ENCODE results near the gene KIAA1755. TPM values are rescaled to one million over a fixed set of nuclear protein-coding genes. Genes with fewer than 3 reads are reported as not detected.
"Not testable (repeated sequence)": the region's sequence is repeated elsewhere in the genome, so short reads cannot be mapped to it uniquely, and the experiment has no call there.

KIAA1755 gene
- total RNA-seq, 2 donors from 2014 or later: 12.9 to 18.6 TPM

DNA sequence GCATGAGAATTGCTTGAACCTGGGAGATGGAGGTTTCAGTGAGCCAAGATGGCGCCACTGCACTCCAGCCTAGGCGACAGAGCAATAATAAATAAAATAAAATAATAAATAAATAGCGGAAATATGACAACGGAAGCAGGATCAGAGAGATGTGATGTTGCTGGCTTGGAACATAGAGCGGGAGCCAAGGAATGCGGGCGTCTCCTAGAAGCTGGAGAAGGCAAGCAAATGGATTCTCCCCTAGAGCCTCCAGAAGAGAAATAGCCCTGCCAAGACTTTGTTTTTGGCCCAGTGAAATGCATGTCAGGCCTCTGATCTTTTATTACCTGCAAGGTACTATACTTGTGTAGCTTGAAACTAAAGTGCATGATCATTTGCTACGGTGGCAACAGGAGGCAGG lies 12.4 kb downstream of the KIAA1755 start:
- DNase-seq (ENCODE audit: low spot score): no peak
- intact Hi-C loops (cut with DNase I): loop anchor here in 1 of 2 donors (5.0 kb wide), 1 partner anchor 44 kb away; no protein-coding TSS in a partner anchor

DNA sequence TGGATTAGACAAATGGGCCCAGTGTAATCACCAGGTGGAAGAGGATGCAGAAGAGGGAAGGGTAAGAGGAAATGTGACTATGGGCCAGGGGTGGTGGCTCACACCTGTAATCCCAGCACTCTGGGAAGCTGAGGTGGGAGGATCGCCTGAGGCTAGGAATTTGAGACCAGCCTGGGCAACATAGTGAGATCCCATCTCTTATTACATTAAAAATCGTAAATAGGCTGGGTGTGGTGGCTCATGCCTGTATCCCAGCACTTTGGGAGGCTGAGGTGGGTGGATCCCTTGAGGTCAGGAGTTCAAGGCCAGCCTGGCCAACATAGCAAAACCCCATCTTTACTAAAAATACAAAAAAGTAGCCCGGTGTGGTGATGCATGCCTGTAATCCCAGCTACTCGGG lies 12.8 kb downstream of the KIAA1755 start:
- intact Hi-C loops (cut with DNase I): loop anchor here in 1 of 2 donors (5.0 kb wide), 1 partner anchor 45 kb away; no protein-coding TSS in a partner anchor
- DNase-seq (ENCODE audit: low spot score): not testable (repeated sequence)

DNA sequence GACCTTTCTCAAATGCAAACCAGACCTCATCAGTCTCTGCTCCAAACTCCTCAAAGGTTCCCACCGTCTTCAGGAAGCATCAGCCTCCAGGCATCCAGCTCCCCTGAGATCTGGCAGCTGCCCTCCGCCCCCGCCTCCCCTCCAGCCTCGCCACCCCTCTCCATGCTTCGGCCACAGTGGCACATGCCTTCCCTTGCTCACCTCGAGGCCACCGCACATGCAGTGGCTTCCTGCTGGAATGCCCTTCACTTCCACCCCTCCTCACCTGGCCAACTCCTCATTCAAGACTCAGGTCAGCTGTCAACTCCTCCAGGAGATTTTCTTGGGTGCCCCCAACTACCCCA lies 13.4 kb downstream of the KIAA1755 start:
- DNase-seq (ENCODE audit: low spot score): peak; percentile 54
- intact Hi-C loops (cut with DNase I): loop anchor here in 1 of 2 donors (5.0 kb wide), 1 partner anchor 45 kb away; no protein-coding TSS in a partner anchor

DNA sequence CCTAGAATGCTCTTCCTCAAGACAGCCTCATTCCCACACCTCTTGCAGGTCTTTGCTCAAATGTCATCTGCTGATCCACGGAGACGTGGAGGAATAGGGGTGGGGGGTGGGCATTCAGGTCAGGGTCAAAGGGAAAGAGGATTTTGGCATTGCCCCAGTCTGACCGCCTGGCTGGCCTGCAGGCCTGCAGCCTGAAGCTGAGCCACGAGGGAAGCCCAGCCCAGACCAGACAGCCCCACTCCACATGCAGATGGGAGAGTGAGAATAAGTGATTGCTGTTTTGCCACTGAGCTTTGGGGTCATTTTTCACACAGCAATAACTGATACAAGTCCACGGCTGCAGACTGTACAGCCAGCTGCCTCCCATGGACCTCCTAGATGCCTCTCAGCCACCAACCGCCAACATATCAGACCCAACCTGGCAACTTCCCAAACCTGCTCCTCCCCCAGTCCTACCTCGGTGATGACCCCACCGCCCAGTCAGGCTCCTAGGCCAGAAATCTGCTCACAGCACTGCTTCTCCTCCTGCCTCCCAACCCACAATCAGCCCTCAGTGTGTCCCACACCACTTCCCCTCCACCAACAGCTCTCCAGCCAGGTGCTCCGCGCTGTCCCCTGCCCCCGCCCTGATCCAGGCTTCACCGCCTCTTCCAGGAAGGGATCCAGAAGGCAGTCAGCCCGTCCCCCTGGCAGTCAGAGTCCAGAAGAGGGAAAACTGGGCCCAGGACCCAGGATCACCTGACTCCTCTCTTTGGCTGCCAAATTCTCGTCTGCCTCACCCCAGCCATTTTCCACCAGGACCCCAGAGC lies 14.0 kb downstream of the KIAA1755 start:
- intact Hi-C loops (cut with DNase I): loop anchor here in 1 of 2 donors (5.0 kb wide), 1 partner anchor 46 kb away; no protein-coding TSS in a partner anchor
- DNase-seq (ENCODE audit: low spot score): no peak

DNA sequence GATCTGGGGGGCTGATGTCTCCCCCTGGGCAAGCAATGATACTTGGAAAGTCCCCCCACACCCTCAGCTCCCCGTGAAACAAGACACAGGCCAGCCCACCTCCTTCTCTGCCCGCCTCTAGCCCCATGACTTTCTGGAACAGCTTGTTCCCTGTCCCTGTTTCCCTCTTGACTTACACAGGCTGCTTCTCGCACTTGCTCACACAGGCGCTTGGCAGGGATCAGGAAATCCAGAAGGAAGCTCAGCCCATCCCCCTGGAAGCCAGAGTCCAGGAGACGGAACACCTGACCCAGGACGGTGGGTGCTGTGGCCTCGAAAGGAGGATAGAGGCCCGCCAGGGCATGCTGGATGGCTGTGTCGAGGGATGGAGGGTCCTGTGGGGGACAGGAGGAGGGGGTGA lies 14.8 kb downstream of the KIAA1755 start:
- DNase-seq (ENCODE audit: low spot score): no peak

DNA sequence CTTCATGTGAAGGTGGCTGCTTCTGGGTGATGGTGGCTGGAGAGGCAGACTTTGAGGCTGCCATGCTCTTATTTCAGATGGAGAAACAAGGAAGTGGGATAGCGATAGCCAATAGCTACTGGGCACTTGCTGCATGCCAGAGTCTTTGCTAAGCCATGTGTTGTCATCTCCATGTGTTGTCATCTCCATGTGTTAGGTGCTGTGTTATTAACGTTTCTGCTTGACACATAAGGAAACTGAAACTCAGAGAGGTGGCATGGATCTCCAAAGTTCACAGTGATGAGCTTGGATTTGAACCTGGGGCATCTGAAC lies 16.9 kb downstream of the KIAA1755 start:
- DNase-seq (ENCODE audit: low spot score): no peak
- intact Hi-C loops (cut with DNase I): no loop called here

More for the DNA sequence above, 14.8 kb downstream of the KIAA1755 start:
- intact Hi-C loops (cut with DNase I): loop anchor here in 1 of 2 donors (5.0 kb wide), 1 partner anchor 47 kb away; no protein-coding TSS in a partner anchor

DNA sequence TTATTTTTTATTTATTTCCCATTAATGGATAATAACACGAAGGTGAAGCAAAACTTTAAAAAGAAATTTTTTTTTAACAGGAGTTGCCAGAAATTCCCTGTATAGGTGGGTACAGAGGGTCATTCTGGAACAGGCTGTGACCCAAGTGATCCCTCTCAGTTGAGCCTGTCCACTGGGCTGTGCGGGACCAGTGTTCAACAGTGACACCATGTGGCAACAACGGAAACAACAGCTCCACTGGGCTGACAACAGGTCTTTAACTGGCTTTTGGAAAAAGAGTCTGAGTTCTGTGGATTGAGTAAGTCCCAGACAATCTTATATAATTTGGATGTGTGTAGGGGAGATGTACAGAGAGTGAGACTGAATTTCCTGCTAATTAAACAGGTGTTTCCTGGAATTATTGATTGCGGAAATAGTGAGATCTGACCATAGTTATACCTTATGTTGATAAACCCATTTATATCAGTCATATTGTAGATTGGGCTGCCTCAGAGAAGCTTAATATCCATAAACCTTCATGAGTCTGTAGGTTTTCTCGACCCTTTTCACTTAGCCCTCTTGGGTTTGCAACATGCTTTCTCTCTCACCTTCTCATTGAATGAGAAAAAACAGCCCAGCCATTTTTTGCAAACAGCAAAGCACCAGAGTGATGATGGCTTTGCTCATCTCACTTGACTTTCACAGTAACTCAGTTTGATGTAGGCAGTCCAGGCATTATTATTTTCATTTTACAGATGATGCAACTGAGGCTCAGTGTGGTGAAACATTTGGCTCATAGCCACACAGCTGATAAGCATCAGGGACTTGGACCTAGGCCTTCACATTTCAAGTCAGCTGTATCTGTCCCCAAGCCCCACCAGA lies 17.5 kb downstream of the KIAA1755 start:
- intact Hi-C loops (cut with DNase I): no loop called here
- DNase-seq (ENCODE audit: low spot score): no peak

DNA sequence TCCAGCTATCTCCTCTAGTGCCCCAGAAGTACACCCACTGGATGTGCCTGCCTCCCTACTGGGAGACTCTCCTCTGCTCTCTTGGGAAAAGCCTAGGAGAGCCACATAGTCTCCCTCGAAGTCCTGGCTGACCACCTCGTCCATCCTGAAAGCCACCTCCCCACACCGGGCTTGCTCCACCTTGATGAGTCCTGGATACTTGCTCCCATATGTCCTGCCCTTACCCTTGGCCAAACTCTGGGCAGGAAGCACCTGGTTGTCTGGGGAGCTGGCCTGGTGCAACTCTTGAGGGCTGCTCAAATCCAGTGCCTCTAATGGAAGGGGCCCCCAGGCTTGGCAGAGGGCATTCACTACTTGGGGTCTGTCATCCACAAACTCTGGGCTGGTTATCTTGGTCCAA lies 19.3 kb downstream of the KIAA1755 start:
- intact Hi-C loops (cut with DNase I): no loop called here
- no peak for DNase-seq (ENCODE audit: low spot score)

DNA sequence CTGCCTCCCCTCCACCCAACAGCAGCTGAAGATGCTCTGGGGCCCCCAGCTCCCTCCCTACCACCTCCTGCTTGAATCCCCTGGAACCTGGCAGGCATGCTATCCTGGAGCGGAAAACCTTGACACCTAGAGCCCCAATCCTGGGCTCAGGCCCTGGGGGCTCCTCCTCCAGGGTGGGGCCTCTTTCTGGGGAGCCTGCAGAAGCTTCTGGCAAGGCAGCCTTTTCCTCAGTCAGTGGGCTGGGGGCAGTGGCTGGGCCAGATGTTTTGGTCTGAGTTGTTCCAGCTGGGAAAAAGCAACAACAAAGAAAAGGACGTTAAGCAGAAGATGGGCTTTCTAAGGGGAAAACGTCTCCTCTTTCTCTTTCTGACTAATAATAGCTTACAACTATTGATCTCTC lies 21.1 kb downstream of the KIAA1755 start:
- intact Hi-C loops (cut with DNase I): loop anchor here (5.0 to 10.0 kb wide), 2 partner anchors 68 to 165 kb away; no protein-coding TSS in a partner anchor
- no peak for DNase-seq (ENCODE audit: low spot score)

DNA sequence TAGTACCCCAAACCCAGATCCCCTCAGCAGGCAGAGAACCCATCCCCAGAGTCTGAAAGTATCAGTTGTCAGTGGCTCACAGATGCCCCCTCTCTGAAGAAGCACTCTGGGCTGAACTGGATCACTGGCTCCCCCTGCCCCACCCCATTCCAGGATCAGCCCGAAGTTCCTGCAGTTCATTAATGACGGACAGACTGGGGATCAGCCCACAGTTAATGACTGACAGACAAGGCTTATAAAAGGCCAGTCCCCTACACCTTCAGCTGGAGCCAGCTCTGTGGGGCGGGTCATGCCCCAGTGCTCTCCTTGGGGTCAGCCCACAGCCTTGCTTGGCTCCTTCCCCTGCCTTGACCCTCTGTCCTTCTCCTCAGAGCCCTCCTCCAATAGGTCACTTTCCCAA lies 21.7 kb downstream of the KIAA1755 start:
- no peak for DNase-seq (ENCODE audit: low spot score)
- intact Hi-C loops (cut with DNase I): loop anchor here (5.0 to 10.0 kb wide), 2 partner anchors 68 to 166 kb away; no protein-coding TSS in a partner anchor

DNA sequence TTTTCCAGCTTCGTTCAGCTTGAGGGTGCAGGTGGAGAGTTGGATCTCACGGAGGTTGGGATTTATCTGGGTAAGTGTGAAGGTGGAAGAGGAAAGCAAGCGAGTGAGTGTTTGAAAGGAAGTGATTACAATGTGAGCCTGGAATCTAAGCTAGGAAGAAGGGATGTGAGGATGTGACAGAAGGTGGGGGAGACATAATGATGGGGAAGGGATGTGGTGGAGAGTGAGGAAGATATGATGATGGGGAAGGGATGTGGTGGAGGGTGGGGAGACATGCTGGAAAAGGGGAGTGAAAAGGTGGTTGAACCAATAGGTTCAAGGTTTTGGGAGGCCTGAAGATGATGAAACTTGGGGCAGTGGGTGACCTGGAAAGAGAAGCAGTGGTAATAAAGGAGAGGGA lies 23.2 kb downstream of the KIAA1755 start:
- intact Hi-C loops (cut with DNase I): loop anchor here (5.0 to 10.0 kb wide), 2 partner anchors 70 to 167 kb away; no protein-coding TSS in a partner anchor
- no peak for DNase-seq (ENCODE audit: low spot score)

DNA sequence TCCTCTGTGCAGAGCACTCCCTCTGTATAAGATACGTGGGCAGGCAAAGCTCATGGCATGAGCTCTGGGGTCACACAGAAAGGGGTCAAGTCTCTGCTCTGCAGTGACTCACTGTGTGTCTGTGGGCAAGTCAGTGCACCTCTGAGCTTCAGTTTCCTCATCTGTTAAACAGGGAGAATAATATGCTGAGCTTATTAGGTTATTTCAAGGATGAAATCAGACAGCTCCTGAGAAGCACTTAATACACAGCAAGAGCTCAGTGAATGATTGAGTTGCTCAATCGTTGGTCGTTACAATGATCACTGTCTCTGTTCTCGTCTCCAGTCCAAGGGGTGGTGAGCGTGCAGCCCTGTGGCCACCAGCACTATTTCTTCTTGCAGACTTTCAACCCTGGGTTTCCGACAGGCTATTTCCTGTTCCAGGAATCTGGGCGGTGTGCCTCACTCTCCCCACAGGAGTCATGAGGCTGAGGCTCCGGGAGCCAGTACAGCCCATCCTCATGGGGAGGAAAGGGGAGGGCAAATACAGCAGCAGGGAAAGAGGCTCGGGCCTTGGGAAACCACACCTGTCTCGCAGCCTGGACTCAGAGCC lies 28.9 kb downstream of the KIAA1755 start:
- peak; percentile 87 for DNase-seq (ENCODE audit: low spot score)
- intact Hi-C loops (cut with DNase I): loop anchor here in 1 of 2 donors (10.0 kb wide), 1 partner anchor 173 kb away; no protein-coding TSS in a partner anchor

DNA sequence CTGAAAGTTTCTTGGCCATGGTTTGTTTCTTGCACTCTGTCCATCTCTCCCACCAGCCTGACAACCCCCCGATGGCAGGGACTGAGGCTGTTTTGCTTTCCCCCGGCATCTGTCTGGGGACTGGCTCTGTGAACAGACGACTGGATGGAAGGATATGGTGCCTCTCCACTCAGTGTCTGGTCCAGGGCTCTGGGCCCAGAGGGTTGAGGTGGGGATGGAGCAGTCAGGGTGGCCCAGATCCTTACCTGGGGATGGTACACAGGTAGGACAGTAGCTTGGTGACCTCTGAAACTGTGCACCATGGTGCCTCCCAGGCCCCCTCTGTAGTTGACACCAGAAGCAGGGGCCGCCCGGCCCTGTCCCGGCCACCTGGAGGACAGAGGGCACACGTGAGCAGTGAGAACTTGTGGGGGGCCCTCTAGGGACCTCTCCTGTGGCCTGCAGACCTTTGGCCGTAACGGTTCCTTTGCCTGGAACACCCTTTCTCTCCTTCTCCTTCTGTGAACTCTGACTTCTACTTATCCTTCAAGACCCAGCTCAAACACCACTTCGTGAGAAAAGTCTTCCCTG lies 29.5 kb downstream of the KIAA1755 start:
- no peak for DNase-seq (ENCODE audit: low spot score)

DNA sequence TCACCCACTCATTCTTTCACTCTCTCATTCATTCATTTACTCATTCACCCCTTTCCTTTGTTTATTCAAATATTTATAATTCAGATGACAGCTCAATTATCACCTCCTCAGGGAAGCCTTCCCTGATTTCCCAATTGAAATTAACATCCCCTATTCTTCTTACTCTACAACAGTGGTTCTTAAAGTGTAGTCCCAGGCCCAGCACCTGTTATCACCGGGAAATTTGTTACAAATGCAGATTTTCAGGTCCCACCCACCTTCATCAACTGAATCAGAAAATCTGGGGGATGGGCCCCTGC lies 30.3 kb downstream of the KIAA1755 start:
- no peak for DNase-seq (ENCODE audit: low spot score)
- intact Hi-C loops (cut with DNase I): loop anchor here in 1 of 2 donors (10.0 kb wide), 1 partner anchor 175 kb away; no protein-coding TSS in a partner anchor

More for the DNA sequence above, 29.5 kb downstream of the KIAA1755 start:
- intact Hi-C loops (cut with DNase I): loop anchor here in 1 of 2 donors (10.0 kb wide), 1 partner anchor 174 kb away; no protein-coding TSS in a partner anchor

DNA sequence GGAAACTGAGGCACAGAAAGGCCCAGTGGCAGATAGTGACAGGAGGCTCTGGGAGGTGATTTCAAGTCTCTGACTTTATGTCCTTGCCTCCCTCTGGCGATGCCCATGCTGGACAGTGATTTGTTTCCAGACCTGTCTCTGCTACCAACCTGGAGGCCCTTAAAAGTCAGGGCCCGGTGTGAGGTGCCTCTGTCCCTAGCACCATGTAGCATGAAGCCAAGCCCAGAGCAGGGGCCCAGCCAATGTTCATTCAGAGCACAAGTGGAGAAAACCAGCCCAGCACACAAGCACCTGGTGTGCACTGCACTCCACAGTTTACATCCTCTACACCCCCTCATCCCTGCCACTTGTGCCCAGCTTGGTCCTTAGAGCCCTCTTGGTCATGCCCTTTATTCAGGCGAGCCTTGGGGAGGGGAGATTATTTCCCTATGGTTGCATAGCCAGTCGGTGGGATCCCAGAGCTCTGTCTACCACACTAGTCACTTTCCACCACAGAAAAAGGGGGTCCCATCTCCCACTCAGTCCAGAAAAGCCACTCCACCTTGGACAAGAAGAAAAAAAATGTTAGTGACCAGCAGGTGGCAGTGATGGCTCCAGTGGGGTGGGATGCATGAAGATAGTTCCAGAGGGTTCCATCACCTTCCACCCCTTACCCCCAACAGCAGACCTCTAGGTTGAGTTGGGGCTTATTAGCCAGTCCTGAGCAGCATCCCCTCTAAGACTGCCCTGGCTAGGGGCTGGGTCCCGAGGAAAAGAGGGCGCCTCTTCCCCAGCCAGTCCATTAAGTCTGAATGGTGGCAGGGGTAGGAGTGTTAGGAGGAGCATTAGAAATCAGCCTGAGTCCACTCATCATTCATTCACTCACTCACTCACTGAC lies 30.9 kb downstream of the KIAA1755 start:
- peak; percentile 41 for DNase-seq (ENCODE audit: low spot score)
- intact Hi-C loops (cut with DNase I): loop anchor here in 1 of 2 donors (5.0 to 10.0 kb wide), 2 partner anchors 93 to 175 kb away; no protein-coding TSS in a partner anchor

DNA sequence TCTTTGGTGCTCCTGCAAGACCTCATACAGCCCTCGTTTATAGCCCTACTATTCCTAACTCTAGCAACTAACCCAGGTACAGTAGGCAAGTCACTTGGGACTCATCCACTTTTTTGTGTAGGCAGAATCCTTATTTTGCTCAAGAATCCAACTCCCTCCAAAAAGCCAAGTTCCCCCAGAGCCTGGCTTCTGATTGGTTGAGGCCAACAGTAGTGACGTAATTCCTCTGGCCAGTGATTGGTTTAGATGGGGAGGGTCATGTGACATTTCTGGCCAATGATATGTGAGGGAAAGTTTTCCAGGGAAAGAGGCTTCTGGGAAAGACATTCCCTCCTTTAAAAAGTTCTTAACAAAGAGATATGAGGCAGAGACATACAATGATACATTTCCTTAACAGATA lies 32.1 kb downstream of the KIAA1755 start:
- intact Hi-C loops (cut with DNase I): loop anchor here in 1 of 2 donors (5.0 kb wide), 1 partner anchor 94 kb away; no protein-coding TSS in a partner anchor
- DNase-seq (ENCODE audit: low spot score): peak; percentile 2

DNA sequence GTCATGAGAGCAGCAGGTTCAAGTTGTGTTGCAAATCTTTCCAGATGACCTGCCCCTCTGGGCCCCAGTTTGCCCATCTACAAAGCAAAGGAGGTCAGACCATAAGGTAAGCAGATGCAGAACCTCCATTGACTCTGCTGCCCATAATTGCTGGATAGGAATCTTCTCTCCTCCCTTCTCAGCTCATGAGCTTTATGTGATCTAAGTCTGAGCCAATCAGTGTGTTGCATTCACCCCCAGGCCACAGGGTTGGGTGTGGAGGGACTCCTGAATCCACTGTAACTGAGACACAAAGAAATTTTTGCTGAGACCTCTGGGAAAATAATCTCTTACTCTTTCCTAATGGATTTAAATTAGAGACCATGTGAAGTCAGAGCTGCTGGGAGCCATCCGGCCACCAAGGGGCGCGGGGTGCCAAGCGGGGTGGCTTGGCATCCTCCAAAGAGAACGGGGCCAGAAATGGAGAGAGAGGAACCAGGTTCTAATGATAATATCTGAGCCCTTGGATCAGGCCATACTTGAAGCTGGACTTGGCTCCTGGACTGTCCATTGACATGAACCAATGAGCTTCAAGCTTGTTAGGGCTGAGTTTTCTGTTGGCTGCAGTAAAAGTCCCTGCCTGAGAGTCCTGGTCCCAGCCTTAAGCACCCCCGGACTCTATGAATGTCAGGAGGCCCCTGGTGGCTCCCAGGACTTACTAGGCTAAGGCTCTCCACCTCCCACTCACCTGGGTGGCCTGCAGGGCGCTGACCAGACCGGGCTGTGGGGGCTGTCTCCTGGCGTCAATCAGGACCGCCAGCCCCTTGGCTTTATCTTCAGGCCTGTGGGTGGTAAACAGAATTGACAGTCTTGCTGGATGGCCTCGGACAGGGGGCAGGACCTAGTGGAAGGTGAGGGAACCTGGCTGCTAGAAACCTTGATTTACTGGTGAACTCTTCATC lies 32.8 kb downstream of the KIAA1755 start:
- intact Hi-C loops (cut with DNase I): loop anchor here in 1 of 2 donors (5.0 kb wide), 1 partner anchor 95 kb away; no protein-coding TSS in a partner anchor
- peak; percentile 67 for DNase-seq (ENCODE audit: low spot score)
